ENCODE measurements around the gene RABGGTA. TPM values are rescaled to one million over a fixed set of nuclear protein-coding genes. Genes with fewer than 3 reads are reported as not detected.
A peak's percentile ranks its signal among the peaks of the same experiment; 100 is the strongest.

RABGGTA gene, protein sequence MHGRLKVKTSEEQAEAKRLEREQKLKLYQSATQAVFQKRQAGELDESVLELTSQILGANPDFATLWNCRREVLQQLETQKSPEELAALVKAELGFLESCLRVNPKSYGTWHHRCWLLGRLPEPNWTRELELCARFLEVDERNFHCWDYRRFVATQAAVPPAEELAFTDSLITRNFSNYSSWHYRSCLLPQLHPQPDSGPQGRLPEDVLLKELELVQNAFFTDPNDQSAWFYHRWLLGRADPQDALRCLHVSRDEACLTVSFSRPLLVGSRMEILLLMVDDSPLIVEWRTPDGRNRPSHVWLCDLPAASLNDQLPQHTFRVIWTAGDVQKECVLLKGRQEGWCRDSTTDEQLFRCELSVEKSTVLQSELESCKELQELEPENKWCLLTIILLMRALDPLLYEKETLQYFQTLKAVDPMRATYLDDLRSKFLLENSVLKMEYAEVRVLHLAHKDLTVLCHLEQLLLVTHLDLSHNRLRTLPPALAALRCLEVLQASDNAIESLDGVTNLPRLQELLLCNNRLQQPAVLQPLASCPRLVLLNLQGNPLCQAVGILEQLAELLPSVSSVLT
- 22.8 and 25.4 TPM in 2 replicates for total RNA-seq
- long read RNA-seq, partial matches to known transcripts, result 1 of 5 reads
- long read RNA-seq, other reads (novel, unspliced or antisense), result 0 of 5 reads

DNA sequence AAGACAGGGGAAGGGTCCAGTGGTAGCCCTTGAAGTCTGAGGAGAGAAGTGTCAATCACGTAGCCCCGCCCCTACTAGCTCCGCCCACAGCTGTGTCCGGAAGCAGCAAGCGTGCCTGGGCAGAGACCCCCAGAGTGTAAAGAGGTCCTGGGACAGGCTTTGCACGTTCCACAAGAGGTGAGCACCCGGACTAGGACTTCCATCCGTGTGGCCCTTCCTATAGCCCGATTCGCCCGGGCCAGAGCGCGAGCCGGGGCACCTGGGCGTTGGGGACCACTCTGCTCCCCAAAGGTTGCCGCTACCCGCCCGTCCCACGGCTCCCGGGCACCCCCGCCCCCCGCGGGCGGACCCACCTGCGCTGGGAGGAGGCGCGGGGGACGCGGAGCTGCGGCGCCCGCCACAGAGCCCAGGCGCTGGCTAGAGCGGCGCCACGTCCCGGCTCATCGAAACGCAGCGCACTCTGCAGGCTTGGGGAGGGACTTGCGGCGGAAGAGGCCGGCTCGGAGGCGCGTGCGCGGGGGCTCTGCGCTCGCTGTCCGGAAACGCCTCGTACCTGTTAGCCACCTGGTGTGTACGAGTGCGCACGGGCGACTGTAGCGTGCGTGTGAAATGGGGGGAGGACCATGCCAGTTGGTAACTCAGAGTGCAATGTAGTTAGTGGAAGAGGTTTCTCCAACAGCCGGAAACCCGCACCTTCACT lies at the start of gene RABGGTA:
TSS of gene RABGGTA (minus strand) at position 464 of the 700 bp plus-strand sequence. CDS start 482 bp downstream, outside the sequence.
- no peaks in the 10 kb centered on the region for H3K9me3 Mint-ChIP-seq
- H3K27ac Mint-ChIP-seq (ENCODE audit: unreplicated experiment), result peak within 1 kb of the TSS; percentile 96
- no peaks in the 10 kb centered on the region for H3K27me3 Mint-ChIP-seq (ENCODE audit: low read depth)

DNA sequence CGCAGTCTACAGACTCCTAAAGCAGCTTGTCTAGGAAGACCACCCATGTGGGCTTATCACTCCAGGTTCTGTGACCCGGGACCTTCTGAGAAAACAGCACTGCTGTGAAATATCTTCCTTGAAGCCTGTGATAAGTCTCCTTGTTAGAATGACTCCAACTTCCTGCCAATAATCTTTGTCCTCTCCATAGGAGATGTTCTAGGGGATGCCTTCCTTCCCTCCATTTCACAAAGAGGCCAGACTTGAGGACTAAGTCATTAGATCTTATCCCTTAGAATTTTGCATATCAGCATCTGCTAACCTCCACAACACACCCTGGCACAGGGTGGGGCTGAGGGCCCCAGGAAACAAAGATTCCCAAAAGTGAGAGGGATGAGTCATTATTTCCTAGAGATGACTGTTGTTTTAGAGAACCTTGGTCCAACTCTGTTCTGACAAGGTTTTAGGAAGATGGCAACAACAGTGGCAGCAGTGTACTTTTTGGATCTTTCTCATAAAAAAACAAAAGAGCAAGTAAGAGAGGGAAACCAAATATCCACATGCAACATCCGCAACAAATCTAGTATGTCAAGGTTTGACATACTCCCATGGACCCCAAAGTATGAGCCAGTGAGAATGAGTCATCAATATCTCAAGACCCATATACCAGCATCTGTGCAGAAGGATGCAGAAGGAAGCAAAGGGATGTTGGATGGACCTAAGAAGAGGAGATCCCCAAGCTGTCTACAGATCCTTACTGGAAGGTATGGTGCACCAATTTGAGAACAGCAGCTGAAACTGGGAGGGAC lies 45.9 kb upstream of the RABGGTA start:
- TF ChIP-seq, protein P1, sequence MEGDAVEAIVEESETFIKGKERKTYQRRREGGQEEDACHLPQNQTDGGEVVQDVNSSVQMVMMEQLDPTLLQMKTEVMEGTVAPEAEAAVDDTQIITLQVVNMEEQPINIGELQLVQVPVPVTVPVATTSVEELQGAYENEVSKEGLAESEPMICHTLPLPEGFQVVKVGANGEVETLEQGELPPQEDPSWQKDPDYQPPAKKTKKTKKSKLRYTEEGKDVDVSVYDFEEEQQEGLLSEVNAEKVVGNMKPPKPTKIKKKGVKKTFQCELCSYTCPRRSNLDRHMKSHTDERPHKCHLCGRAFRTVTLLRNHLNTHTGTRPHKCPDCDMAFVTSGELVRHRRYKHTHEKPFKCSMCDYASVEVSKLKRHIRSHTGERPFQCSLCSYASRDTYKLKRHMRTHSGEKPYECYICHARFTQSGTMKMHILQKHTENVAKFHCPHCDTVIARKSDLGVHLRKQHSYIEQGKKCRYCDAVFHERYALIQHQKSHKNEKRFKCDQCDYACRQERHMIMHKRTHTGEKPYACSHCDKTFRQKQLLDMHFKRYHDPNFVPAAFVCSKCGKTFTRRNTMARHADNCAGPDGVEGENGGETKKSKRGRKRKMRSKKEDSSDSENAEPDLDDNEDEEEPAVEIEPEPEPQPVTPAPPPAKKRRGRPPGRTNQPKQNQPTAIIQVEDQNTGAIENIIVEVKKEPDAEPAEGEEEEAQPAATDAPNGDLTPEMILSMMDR (conservative IDR thresholded peaks at IDR 0.05), result no peak
- peaks cover 37% of the 10 kb centered on the region for H3K27me3 Mint-ChIP-seq (ENCODE audit: low read depth)
- no peak for DNase-seq (ENCODE audit: low read depth, low spot score)
- no peaks in the 10 kb centered on the region for H3K36me3 Mint-ChIP-seq (ENCODE audit: low read depth)
- no peak overlapping the region for H3K27ac Mint-ChIP-seq (ENCODE audit: unreplicated experiment)
- no peak overlapping the region for H3K4me3 Mint-ChIP-seq
- no peaks in the 10 kb centered on the region for H3K9me3 Mint-ChIP-seq
- peaks cover 3% of the 10 kb centered on the region for H3K4me1 Mint-ChIP-seq

More for the DNA sequence above, at the start of gene RABGGTA:
- DNase-seq (ENCODE audit: low read depth, low spot score), result peak; percentile 82
- Mint-ChIP-seq H3K36me3 (ENCODE audit: low read depth) (peaks cover 2% of the 10 kb centered on the region), H3K4me1 (peaks cover 18% of the 10 kb centered on the region), H3K4me3 (peak within 1 kb of the TSS; percentile 93)
- TF ChIP-seq, protein P1 (conservative IDR thresholded peaks at IDR 0.05), result peak; percentile 72

DNA sequence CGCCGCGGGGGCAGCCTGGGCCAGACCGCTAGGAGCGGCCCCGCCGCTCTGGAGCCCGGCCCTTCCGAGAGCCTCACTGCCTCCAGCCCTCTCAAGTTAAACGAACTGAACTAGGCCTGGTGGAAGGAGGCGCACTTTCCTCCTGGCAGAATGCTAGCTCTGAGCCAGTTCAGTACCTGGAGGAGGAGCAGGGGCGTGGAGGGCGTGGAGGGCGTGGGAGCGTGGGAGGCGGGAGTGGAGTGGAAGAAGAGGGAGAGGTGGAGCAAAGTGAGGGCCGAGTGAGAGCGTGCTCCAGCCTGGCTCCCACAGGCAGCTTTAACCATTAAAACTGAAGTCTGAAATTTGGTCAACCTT lies 45.2 kb upstream of the RABGGTA start:
- Mint-ChIP-seq H3K36me3 (ENCODE audit: low read depth) (no peaks in the 10 kb centered on the region), H3K27me3 (ENCODE audit: low read depth) (peaks cover 35% of the 10 kb centered on the region), H3K9me3 (no peaks in the 10 kb centered on the region), H3K4me3 (no peak overlapping the region), H3K4me1 (peaks cover 1% of the 10 kb centered on the region), H3K27ac (ENCODE audit: unreplicated experiment) (no peak overlapping the region)
- TF ChIP-seq, protein P1 (conservative IDR thresholded peaks at IDR 0.05), result no peak
- no peak for DNase-seq (ENCODE audit: low read depth, low spot score)

DNA sequence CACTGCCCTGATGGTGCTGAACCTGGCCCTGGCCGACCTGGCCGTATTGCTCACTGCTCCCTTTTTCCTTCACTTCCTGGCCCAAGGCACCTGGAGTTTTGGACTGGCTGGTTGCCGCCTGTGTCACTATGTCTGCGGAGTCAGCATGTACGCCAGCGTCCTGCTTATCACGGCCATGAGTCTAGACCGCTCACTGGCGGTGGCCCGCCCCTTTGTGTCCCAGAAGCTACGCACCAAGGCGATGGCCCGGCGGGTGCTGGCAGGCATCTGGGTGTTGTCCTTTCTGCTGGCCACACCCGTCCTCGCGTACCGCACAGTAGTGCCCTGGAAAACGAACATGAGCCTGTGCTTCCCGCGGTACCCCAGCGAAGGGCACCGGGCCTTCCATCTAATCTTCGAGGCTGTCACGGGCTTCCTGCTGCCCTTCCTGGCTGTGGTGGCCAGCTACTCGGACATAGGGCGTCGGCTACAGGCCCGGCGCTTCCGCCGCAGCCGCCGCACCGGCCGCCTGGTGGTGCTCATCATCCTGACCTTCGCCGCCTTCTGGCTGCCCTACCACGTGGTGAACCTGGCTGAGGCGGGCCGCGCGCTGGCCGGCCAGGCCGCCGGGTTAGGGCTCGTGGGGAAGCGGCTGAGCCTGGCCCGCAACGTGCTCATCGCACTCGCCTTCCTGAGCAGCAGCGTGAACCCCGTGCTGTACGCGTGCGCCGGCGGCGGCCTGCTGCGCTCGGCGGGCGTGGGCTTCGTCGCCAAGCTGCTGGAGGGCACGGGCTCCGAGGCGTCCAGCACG lies 44.6 kb upstream of the RABGGTA start:
- Mint-ChIP-seq H3K4me3 (no peak overlapping the region), H3K36me3 (ENCODE audit: low read depth) (no peaks in the 10 kb centered on the region), H3K27me3 (ENCODE audit: low read depth) (peaks cover 34% of the 10 kb centered on the region), H3K9me3 (no peaks in the 10 kb centered on the region), H3K27ac (ENCODE audit: unreplicated experiment) (no peak overlapping the region), H3K4me1 (no peaks in the 10 kb centered on the region)
- DNase-seq (ENCODE audit: low read depth, low spot score), result no peak
- TF ChIP-seq, protein P1 (conservative IDR thresholded peaks at IDR 0.05), result no peak
